Measurements from ENCODE around the gene TBX21.
A peak's percentile ranks its signal among the peaks of the same experiment; 100 is the strongest.

Gene TBX21

GRCh38 chr17:47714773-47715396 is 18.2 kb upstream of the TBX21 start:
- DNase-seq (ENCODE audit: low read depth): no peak

GRCh38 chr17:47715669-47716325 is 17.2 kb upstream of the TBX21 start:
- DNase-seq (ENCODE audit: low read depth): no peak

- no peak for DNase-seq (ENCODE audit: low read depth)
These were observed 16.7 kb upstream of the TBX21 start for GRCh38 chr17:47716375-47716774.

- no peak for DNase-seq (ENCODE audit: low read depth)
These were observed 15.8 kb upstream of the TBX21 start for GRCh38 chr17:47717261-47717697.

- DNase-seq (ENCODE audit: low read depth): no peak
These were observed 14.9 kb upstream of the TBX21 start for GRCh38 chr17:47717979-47718621.

GRCh38 chr17:47718634-47719405 is 14.2 kb upstream of the TBX21 start:
- no peak for DNase-seq (ENCODE audit: low read depth)

- DNase-seq (ENCODE audit: low read depth): peak; percentile 73
These were observed 13.5 kb upstream of the TBX21 start for GRCh38 chr17:47719411-47720152.

GRCh38 chr17:47720196-47720595 is 12.8 kb upstream of the TBX21 start:
- no peak for DNase-seq (ENCODE audit: low read depth)

GRCh38 chr17:47720754-47721533 is 12.1 kb upstream of the TBX21 start:
- DNase-seq (ENCODE audit: low read depth): peak; percentile 95

- DNase-seq (ENCODE audit: low read depth): no peak
These were observed 11.3 kb upstream of the TBX21 start for GRCh38 chr17:47721725-47722124.

- no peak for DNase-seq (ENCODE audit: low read depth)
These were observed 8.3 kb upstream of the TBX21 start for GRCh38 chr17:47724705-47725104.

GRCh38 chr17:47725446-47726111 is 7.5 kb upstream of the TBX21 start:
- DNase-seq (ENCODE audit: low read depth): no peak

GRCh38 chr17:47726796-47727703 is 6.0 kb upstream of the TBX21 start:
- no peak for DNase-seq (ENCODE audit: low read depth)

GRCh38 chr17:47727704-47728036 is 5.4 kb upstream of the TBX21 start:
- DNase-seq (ENCODE audit: low read depth): no peak

GRCh38 chr17:47728214-47728877 is 4.7 kb upstream of the TBX21 start:
- DNase-seq (ENCODE audit: low read depth): no peak

- no peak for DNase-seq (ENCODE audit: low read depth)
These were observed 3.6 kb upstream of the TBX21 start for GRCh38 chr17:47729476-47729875.

- DNase-seq (ENCODE audit: low read depth): no peak
These were observed 2.4 kb upstream of the TBX21 start for GRCh38 chr17:47730681-47731080.

GRCh38 chr17:47731396-47731795 is 1.6 kb upstream of the TBX21 start:
- DNase-seq (ENCODE audit: low read depth): no peak

GRCh38 chr17:47732399-47733046 is 513 bp upstream of the TBX21 start:
- no peak for DNase-seq (ENCODE audit: low read depth)
